ENCODE results near the gene LEF1. TPM values are rescaled to one million over a fixed set of nuclear protein-coding genes. Genes with fewer than 3 reads are reported as not detected.

Gene LEF1
- total RNA-seq, 1 donor from 2014 or later: 4.5 TPM

DNA sequence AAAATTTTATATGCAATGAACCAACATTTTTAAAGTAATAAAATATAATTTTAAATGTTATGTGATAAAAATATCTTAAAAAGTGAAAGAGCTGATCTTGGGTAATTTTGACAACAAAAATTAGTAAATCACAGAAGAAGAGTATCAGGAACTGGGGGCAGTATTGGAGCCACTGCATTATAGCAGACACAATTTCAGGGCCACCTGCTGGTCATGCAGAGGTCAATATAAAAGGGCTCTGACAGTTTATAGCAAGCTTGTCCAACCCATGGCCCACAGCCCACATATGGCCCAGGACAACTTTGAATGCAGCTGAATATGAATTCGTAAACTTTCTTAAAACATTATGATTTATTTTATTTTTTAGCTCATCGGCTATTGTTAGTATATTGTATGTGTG is 13.0 kb upstream of the LEF1 start:
- intact Hi-C loops (cut with DNase I): no loop called here
- no peak for DNase-seq (ENCODE audit: low spot score)

DNA sequence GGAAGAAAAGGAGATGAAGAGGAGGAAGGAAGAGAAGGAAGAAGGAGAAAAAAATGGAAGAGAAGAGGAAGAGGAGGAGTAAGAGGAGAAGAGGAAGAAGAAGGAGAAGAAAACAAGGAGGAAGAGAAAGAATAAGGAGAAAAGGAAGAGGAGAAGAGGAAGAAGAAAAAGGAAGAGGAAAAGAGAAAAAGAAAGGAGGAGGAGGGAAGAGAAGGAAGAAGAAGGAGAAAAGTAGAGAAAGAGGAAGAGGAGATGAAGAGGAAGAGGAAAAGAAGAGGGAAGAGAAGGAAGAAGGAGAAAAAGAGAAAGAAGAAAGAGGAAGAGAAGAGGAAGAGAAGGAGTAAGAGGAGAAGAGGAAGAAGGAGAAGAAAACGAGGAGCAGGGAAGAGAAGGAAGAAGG is 11.8 kb upstream of the LEF1 start:
- intact Hi-C loops (cut with DNase I): no loop called here
- no peak for DNase-seq (ENCODE audit: low spot score)

DNA sequence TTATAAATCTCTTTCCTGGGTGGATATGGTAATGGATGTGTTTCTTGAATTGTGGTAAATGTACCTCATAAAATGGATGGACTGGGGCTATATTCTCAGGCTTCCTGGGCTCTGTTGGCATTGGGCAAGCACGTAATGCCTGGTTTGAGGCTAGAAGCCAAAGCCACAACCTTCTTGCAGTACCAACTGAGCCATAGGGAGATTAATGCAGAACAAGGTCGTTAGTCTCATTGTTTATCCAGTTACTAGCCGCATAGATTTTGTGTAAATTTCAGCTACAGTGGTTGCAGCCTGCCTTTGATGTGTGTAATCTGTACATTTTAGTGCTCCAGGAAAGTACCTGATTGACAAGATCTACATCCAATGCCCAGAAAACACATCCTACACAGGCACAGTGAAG is 7.2 kb upstream of the LEF1 start:
- intact Hi-C loops (cut with DNase I): loop anchor here (10.0 kb wide), 1 partner anchor 339 kb away; no protein-coding TSS in a partner anchor
- no peak for DNase-seq (ENCODE audit: low spot score)

DNA sequence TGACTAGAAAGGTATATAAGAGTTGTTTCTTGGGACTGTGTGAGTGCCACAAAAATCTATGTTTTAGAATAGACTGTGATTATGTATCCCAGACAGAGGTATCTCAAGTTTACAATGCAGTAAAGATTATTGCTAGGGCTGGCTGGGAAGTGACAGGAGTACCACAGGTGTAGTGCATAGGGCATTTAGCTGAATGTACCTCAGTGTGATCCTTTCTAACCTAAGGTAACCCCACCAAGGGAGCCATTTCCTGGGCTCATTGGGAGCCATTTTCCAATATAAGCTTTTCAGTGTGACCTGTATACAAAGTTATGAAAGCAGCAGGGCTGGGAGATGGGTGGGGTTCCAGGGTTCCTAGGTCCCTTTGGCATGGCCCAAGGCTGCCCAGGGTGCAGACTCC is 6.1 kb upstream of the LEF1 start:
- DNase-seq (ENCODE audit: low spot score): no peak
- intact Hi-C loops (cut with DNase I): loop anchor here (5.0 to 10.0 kb wide), 2 partner anchors 177 to 340 kb away; no protein-coding TSS in a partner anchor

DNA sequence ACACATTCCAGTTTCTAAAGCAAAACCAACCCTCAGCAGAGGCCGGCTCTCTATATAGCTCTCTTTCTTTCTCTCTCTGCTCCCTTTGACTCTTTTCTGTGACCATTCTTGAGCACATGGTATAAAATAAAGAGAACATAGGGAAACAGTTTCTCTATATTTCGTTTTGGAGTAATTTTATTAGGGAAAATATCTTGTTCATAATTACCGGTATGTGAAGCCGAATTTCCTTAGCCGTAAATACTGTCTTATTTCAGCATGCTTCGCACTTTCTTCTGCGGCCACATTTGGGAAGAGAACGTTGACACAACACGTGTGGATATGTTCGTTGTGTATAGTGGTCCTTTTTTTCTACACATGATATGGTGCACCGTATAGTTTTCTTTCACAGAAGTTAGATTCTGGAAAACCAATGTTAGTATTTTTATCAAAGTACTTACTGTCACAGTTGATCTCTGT is 4.9 kb upstream of the LEF1 start:
- DNase-seq (ENCODE audit: low spot score): no peak
- intact Hi-C loops (cut with DNase I): loop anchor here (5.0 to 10.0 kb wide), 2 partner anchors 179 to 341 kb away; no protein-coding TSS in a partner anchor

DNA sequence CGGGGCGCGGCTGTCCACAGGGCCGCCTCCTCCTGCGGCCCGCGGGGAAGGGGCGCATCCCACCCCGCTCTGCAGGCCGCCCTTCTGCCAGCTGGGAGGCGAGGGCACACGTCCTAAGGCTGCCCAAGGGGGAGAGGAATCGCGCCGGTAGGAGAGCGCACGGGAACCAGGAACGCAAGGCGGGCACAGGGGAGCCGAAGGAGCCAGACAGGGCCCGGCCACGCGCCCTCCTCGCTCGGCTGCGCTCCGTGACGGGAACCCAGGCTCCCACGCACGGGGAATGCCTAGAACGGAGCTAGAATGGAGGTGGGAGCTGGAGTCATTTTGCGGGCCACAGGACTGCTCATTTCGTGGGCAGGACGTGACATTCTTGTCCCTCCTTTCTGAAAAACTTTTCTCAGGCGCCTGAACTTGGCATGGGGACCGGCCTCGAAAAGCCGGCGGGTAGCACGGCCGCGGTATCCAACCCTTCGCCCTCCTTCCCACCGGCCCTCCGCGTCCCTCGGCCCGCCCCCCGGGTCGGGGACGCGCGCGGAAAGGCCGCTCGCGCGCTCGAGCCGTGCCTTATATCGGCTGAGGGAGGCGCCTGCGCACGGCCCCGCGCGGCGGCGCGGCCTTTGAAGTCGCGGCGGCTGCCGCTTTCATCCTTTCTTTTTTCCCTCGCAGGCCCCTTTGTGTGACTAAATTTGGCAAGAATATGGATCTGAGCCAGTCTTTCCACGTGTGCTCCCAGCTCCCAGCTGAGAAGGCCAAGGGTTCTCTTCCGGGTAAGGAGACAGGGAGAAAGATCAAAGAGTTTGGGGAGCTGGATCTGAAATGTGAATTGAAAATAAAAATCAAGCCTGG is 4.2 kb upstream of the LEF1 start:
- DNase-seq (ENCODE audit: low spot score): no peak
- intact Hi-C loops (cut with DNase I): loop anchor here (5.0 to 10.0 kb wide), 2 partner anchors 179 to 342 kb away; no protein-coding TSS in a partner anchor

DNA sequence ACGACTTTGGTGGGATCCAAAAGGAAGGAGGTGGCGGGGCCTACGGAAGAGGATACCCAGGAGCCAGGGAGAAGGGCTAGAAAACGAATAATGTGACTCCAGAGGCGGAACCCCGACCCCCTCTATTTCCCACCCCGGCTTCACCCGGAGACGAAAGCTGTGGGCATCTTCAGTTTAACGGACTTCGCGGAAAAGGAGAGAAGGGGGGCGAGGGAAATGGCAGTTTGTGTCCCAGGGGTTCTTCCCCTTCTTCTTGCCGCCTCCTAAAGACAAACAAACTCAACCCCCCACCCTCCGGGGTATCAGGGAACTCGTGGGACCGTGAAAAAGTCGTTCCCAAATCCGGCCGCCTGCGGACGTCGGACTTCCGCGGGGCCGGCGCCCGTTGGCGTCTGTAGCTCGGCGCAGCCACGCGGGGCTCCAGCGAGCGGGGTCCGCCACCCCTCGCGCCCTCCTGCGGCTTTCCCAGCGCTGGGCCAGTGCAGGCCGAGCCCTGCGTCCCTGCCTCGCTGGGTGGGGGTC is 3.6 kb upstream of the LEF1 start:
- intact Hi-C loops (cut with DNase I): loop anchor here (5.0 to 10.0 kb wide), 2 partner anchors 180 to 343 kb away; no protein-coding TSS in a partner anchor

DNA sequence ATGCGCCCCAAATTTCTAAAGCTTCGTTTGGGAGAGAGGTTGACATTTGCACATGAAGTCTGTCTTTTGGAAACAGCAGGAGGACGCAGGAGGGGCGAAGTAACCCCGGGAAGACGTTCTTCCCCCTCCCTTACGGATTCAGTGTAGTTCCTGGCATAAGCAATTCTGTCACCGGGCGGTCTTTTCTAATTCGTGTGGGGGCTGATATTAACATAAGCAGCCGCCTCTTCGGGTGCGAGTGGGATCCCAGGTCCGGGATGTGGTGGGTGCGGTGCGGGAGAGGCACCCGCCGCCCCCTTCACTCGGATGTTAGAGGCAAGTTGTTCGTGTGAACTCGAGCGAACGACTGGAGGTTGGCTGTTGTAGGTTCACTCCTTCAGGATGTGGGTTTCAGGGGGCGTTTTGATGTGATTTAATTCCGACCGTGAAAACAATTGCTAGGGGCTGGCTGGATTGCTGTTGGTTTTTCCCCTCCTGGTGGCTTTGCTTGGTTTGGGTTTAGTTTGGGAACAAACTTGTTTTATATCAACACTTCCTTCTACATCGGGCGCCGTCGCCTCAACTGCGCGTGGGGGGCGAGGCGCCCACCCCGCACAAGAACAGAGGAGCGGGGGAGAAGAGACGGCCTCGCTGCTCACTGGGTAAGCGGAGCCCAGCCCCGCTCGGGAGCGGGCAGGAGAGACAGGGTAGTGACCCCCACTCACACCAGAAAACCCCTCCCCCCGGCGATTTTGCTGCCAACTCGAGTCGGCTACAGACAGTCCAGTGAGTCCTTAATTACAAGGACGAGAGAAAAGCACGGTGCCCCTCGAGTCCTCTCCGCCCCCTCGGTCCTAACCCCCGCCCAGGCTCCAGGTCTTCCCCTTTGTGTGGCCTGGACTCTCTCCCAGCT is 2.9 kb upstream of the LEF1 start:
- intact Hi-C loops (cut with DNase I): loop anchor here (5.0 to 10.0 kb wide), 2 partner anchors 181 to 343 kb away; no protein-coding TSS in a partner anchor
- DNase-seq (ENCODE audit: low spot score): no peak

More for the DNA sequence above, 3.6 kb upstream of the LEF1 start:
- no peak for DNase-seq (ENCODE audit: low spot score)

DNA sequence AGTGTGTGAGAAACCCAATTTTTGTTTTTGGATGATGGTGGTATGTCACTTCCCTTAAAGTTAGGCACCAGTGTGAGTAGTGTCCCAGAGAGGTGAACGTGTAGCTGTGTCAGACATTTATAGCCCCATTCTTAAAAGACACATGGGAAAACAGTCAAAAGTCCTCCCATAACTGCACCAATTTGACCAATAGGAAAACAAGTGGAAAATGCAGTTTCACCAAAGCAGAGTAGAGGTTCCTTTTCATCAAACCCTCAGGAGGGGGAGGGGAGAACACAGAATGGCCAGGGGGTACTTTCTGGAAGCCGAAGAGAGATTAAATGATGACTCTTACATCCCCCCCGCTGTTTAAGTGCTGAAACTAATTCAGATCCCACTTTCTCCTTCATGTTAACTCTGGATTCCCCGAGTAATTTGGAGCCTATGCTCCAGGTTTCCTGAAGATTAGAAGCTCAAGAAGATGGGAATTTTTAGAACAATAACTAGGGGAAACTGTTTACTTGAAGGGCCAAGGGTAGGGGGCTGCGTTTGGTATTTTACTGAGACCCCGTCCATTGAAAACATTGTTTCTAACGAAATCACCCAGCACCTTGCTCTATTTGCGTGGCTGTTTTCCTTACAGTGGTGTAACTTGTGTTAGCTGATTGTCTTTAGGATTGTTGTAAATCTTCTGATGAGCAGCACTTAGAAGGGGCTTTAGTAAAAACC is 2.1 kb upstream of the LEF1 start:
- intact Hi-C loops (cut with DNase I): loop anchor here (5.0 to 10.0 kb wide), 2 partner anchors 182 to 344 kb away; no protein-coding TSS in a partner anchor
- DNase-seq (ENCODE audit: low spot score): no peak

DNA sequence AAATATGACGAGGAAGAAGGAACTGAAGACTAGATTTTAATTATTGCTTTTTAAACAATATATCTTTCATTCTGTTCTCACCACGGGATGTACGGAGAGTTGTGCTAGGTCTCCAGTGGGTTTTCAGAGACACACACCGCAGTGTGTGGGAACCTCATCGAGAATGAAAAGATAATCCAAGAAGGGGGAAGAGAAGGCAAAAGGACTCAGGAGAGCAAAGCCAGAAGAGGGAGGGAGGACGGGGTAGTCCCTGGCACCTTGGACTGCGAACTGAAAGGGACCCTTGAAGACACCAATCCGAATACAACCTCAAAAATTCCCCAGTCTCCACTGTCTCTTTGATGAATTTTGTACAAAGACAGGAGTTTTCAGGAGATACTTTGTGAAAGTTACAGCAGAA is 932 bp upstream of the LEF1 start:
- DNase-seq (ENCODE audit: low spot score): no peak
- intact Hi-C loops (cut with DNase I): loop anchor here (5.0 to 10.0 kb wide), 3 partner anchors 183 to 395 kb away; no protein-coding TSS in a partner anchor

DNA sequence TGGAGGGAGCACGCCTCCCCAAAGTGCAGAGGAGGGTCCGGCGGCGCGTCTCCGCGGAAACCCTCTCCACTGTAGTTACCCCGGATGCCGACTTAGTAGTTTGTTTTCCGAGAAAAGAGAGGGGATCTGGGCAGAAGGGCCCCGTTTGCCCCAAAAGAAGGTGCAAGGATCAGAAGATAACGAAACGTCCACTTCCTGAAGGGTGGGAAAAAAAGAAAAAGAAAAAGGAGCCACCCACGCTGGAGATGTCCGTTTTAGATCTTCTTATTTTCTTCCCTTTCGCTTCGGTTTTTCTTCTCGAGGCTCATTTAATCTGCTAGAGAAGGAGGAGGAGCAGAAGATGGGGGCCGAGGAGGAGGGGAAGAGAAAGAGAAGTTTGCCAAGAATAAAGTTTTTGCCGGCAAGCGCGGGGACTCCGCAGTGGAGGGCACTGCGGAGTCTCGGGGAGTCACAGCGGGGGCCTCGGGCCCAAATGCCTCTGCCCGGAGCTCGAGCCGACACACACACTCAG is 517 bp downstream of the LEF1 start:
- DNase-seq (ENCODE audit: low spot score): no peak

DNA sequence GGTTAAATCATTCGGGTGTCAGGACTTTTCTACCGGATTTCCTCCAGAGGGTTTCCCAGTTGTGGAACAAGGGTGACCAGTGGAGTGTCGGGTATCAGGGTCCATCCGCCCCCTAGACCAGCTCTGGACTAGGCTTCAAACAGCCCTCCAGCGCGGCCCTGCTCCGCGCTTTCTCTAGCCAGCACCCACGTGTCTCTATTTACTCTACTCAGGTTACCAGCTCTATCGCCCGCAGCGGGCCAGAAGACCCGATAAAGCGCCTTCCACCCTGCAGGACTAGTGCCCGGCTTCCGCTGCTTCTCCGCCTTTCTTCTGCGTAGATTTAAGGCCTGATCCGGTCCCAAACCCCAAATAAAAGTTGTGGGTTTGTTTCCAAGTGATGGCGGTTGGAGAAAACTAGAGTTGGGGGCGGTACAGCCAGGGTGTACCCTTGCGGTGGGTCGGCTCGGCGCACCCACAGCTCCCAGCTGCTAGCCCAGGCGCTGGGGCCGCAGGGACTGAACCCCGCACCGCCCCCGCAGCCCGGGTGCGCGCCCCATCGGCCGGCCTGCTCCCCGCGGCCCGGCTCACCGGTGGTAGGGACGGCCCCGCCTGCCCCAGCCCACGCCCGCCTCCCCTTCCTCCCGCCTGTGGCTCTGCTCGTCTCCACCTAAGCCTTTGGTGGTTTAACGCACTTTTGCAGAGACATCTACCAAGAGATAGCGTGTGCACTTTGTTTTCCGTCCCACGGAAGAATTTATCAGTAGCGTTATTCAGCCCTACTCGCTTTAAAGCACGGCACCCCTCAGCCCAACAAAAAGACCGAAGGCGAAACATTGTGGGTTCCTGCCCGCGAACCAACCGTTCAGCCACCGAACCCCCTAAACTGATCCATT is 2.1 kb downstream of the LEF1 start:
- DNase-seq (ENCODE audit: low spot score): no peak
- intact Hi-C loops (cut with DNase I): loop anchor here (10.0 kb wide), 1 partner anchor 398 kb away; no protein-coding TSS in a partner anchor

More for the DNA sequence above, 517 bp downstream of the LEF1 start:
- intact Hi-C loops (cut with DNase I): loop anchor here (10.0 kb wide), 1 partner anchor 397 kb away; no protein-coding TSS in a partner anchor

DNA sequence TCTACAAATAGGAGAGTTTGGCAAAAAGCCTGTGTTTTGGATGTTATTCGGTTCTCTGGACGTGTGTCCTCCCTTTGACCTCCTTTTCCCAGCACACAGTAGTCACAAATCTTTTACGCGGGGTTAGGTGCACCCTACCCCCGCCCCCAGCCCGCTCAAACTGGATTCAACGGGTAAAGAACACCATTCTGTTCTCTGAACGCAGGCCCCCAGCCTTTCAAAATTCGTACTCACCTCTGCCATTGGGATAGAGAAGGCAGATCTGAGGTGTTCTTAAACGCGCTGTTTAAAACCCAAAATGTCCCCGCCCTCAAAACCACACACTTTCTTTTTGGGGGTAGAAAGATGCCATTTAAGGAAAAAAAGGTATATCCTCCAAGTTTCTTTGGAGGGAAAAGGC is 2.7 kb downstream of the LEF1 start:
- intact Hi-C loops (cut with DNase I): loop anchor here (10.0 kb wide), 1 partner anchor 399 kb away; no protein-coding TSS in a partner anchor
- DNase-seq (ENCODE audit: low spot score): no peak

DNA sequence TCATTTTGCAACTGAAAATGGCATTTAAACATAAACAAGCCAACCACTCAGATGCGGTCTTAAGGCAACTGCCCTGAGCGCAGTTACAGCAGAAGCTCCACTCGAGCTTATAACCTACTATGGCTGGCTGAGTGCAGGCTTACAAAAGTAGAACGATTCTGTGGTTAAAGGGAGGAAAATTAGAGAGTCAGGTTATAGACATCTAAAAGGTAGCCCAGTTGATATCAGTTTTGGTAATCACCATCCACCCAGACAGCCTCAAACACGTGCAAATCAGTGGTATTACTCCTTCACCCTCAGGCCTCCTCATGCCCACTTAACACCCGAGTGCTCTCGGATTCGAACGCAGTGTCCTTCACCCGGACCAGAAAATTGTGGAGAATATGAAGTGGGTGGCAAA is 3.1 kb downstream of the LEF1 start:
- intact Hi-C loops (cut with DNase I): loop anchor here (10.0 kb wide), 1 partner anchor 399 kb away; no protein-coding TSS in a partner anchor
- no peak for DNase-seq (ENCODE audit: low spot score)

DNA sequence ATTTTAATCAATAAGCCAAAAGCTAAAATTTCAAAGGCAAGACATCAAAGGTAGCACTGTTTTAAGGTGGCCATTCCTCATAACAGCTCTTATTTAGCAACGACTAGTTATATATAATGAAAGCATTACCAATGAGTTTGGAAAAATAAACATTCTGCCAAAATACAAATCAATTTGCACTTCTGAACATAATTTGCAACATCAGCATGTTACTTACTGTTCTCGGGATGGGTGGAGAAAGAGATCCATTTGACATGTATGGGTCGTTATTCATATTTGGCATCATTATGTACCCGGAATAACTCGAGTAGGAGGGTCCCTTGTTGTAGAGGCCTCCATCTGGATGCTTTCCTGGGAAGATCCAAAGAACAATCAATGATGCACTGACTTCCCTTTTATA is 5.4 kb downstream of the LEF1 start:
- DNase-seq (ENCODE audit: low spot score): no peak
- intact Hi-C loops (cut with DNase I): loop anchor here (10.0 kb wide), 1 partner anchor 401 kb away; no protein-coding TSS in a partner anchor

DNA sequence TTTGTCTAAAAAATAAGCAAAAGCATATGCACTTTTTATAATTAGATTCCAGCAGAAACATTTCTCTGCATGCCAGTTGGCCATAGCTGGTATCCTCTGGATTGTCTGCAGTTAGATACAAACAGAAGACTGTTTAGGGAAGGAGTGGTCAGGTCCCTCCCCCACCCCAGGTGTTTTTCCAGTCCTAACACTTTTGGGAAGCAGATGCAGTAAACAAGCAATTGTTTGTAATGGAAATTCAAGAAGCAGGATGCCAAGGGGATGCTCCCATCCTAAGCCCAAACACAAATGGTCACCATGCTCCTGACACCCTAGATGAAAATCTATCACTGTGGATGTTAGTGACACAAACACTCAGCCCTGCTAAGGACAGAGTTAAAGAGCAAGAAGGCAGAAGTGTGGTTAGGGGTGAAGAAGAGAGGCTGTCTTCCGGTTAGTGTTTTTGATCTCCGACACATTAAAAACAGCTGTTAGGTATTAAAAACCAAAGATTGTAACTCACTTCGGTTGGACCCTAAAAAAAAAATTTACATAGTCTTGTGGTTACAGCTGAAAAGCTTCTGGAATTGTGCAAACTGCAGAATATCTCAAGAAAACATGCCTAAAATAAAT is 7.9 kb downstream of the LEF1 start:
- no peak for DNase-seq (ENCODE audit: low spot score)
- intact Hi-C loops (cut with DNase I): loop anchor here (10.0 kb wide), 1 partner anchor 404 kb away; no protein-coding TSS in a partner anchor

DNA sequence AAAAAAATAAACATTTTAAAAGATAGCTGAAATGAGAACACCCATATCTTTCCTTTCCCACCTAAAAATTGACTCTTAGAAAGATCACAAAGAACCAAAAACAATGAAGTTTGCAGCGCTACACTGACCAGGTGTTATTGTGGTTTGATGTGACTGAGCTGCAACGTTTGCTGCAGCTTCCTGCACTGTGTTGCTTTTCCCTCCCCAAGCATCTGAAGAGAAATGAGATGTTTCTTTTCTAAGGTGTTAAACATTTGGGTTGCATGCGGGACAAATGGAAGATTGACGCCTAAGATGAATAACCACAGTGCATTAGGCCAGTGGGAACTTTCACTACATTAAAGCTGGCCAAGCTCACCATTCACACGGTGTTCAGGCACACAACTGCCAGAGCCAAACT is 8.9 kb downstream of the LEF1 start:
- intact Hi-C loops (cut with DNase I): loop anchor here (10.0 kb wide), 1 partner anchor 405 kb away; no protein-coding TSS in a partner anchor
- DNase-seq (ENCODE audit: low spot score): no peak
